GM12872 (cell line): ENCODE data around the gene GLT6D1.

ENCODE experiments used
- CTCF ChIP-seq: IDR thresholded peaks from 3 replicates; pipeline ENCODE4 v1.5.1; 2011; ENCODE audit warnings: low read depth, mild to moderate bottlenecking, low read length, moderate library complexity; ENCODE audit not compliant: insufficient read depth

Gene GLT6D1

GRCh38 chr9:135663857-135664256 lies 24.5 kb upstream of the GLT6D1 start:
- no peak for TF ChIP-seq CTCF

- TF ChIP-seq CTCF = no peak
Observed at GRCh38 chr9:135663451-135663770, 24.1 kb upstream of the GLT6D1 start.

GRCh38 chr9:135662758-135663450 lies 23.6 kb upstream of the GLT6D1 start, which contains the start of gene LCN9:
Gene LCN9, plus strand, starts transcription at chr9:135663309. Its CDS starts 13 bp downstream, at chr9:135663322.
- TF ChIP-seq CTCF = no peak

- TF ChIP-seq CTCF = no peak
Observed at GRCh38 chr9:135661816-135662560, 22.6 kb upstream of the GLT6D1 start.

- TF ChIP-seq CTCF = no peak
Observed at GRCh38 chr9:135660407-135660806, 21.1 kb upstream of the GLT6D1 start.

- no peak for TF ChIP-seq CTCF
Observed at GRCh38 chr9:135659252-135659651, 19.9 kb upstream of the GLT6D1 start.

- no peak for TF ChIP-seq CTCF
Observed at GRCh38 chr9:135657416-135657815, 18.1 kb upstream of the GLT6D1 start.
